GM18502 (cell line): Measurements from ENCODE around the gene ITPA.

Source experiments
- ATAC-seq: cut with Tn5 transposase; IDR thresholded peaks from one replicate; pipeline ENCODE4 v1.9.1; 2021; ENCODE audit warnings: mild to moderate bottlenecking; ENCODE audit not compliant: unreplicated experiment, poor library complexity

ITPA gene

GRCh38 chr20:3239867-3240775 lies 30.8 kb downstream of the ITPA start:
- no peak for ATAC-seq

- ATAC-seq: no peak
These were observed 31.6 kb downstream of the ITPA start for GRCh38 chr20:3240776-3241363.

GRCh38 chr20:3242172-3242692 lies 32.9 kb downstream of the ITPA start:
- no peak for ATAC-seq

- ATAC-seq: no peak
These were observed 34.5 kb downstream of the ITPA start for GRCh38 chr20:3243718-3244358.

- no peak for ATAC-seq
These were observed 35.3 kb downstream of the ITPA start for GRCh38 chr20:3244613-3245012.

- ATAC-seq: no peak
These were observed 35.9 kb downstream of the ITPA start for GRCh38 chr20:3245156-3245555.

- ATAC-seq: no peak
These were observed 36.4 kb downstream of the ITPA start for GRCh38 chr20:3245711-3246110.

- ATAC-seq: no peak
These were observed 37.4 kb downstream of the ITPA start for GRCh38 chr20:3246682-3247081.

GRCh38 chr20:3247638-3248037 lies 38.3 kb downstream of the ITPA start:
- no peak for ATAC-seq

GRCh38 chr20:3248167-3248992 lies 39.1 kb downstream of the ITPA start:
- ATAC-seq: no peak

GRCh38 chr20:3248993-3249347 lies 39.7 kb downstream of the ITPA start:
- no peak for ATAC-seq

GRCh38 chr20:3250091-3250504 lies 40.8 kb downstream of the ITPA start:
- no peak for ATAC-seq

GRCh38 chr20:3251806-3252205 lies 42.5 kb downstream of the ITPA start:
- ATAC-seq: no peak

- no peak for ATAC-seq
These were observed 46.4 kb downstream of the ITPA start for GRCh38 chr20:3255728-3256127.

- no peak for ATAC-seq
These were observed 49.1 kb downstream of the ITPA start for GRCh38 chr20:3258429-3258828.

- no peak for ATAC-seq
These were observed 53.3 kb downstream of the ITPA start for GRCh38 chr20:3262566-3262965.

GRCh38 chr20:3270051-3270450 lies 60.8 kb downstream of the ITPA start:
- no peak for ATAC-seq

- no peak for ATAC-seq
These were observed 64.1 kb downstream of the ITPA start for GRCh38 chr20:3273371-3273770.
